H1 (cell line): ENCODE data around the gene TGFBI. TPM values are rescaled to one million over a fixed set of nuclear protein-coding genes. Genes with fewer than 3 reads are reported as not detected.

Source experiments
- CTCF ChIA-PET: fragments of 300-600 bp; sonication (Branson Sonifier 250); formaldehyde crosslinking; loops from one replicate; lab custom pipeline; 2021; ENCODE audit not compliant: partially characterized antibody; lab: Charles Lee
- POLR2A ChIA-PET: fragments of 300-600 bp; sonication (Branson Sonifier 250); formaldehyde crosslinking; loops from one replicate; lab custom pipeline; 2021; ENCODE audit warnings: inconsistent platforms; ENCODE audit not compliant: partially characterized antibody; lab: Charles Lee
- DNase-seq, 2 experiments: peaks; one replicate each; pipeline versions ENCODE4 v3.0.0 to v3.0.0-alpha.2; 2010 to 2022; ENCODE audit warnings: low spot score in 2 of 2, low read depth in 1 of 2, mixed read lengths in 1 of 2
- FAIRE-seq: peaks from 2 replicates; lab custom pipeline; 2011; peaks lifted over from hg19 to GRCh38; lab: Jason Lieb, UNC
- H2AFZ ChIP-seq: 2 replicates; pipeline ENCODE4 v1.8.1; 2012; ENCODE audit warnings: low read length, inconsistent platforms
- H2AK5ac ChIP-seq: 2 replicates; pipeline ENCODE4 v1.6.1; 2013; ENCODE audit warnings: low read depth, low read length
- H2BK120ac ChIP-seq: replicated peaks from 2 replicates; pipeline ENCODE3; 2013; ENCODE audit warnings: low read depth, low read length, inconsistent platforms
- H2BK12ac ChIP-seq: 2 replicates; pipeline ENCODE4 v1.6.1; 2013; ENCODE audit warnings: low read depth, low read length
- H2BK15ac ChIP-seq: 2 replicates; pipeline ENCODE4 v1.6.1; 2013; ENCODE audit warnings: low read length
- H2BK20ac ChIP-seq: 2 replicates; pipeline ENCODE4 v1.6.1; 2013; ENCODE audit warnings: low read length
- H2BK5ac ChIP-seq: 2 replicates; pipeline ENCODE4 v1.6.1; 2013; ENCODE audit warnings: low read depth, low read length
- H3K14ac ChIP-seq: 2 replicates; pipeline ENCODE4 v1.6.1; 2013; ENCODE audit warnings: inconsistent platforms; ENCODE audit not compliant: insufficient read length
- H3K18ac ChIP-seq: 2 replicates; pipeline ENCODE4 v1.6.1; 2013; ENCODE audit warnings: low read length; ENCODE audit errors: extremely low read depth
- H3K23ac ChIP-seq: 2 replicates; pipeline ENCODE4 v1.6.1; 2013; ENCODE audit warnings: inconsistent platforms; ENCODE audit not compliant: insufficient read length
- H3K23me2 ChIP-seq: 2 replicates; pipeline ENCODE4 v1.6.1; 2013; ENCODE audit warnings: low read depth, low read length
- H3K27ac ChIP-seq: 2 replicates; pipeline ENCODE4 v1.6.1; 2011; ENCODE audit warnings: low read depth, low read length, inconsistent platforms
- H3K27me3 ChIP-seq, 4 experiments: replicated peaks in 1 of 4; 1 replicate in 1 of 4; 2 replicates in 3 of 4; pipeline versions ENCODE4 v1.6.1 to v1.8.1; 2011 to 2013; ENCODE audit warnings: low read length in 3 of 4, mild to moderate bottlenecking in 3 of 4, inconsistent platforms in 2 of 4, mixed read lengths in 2 of 4, moderate library complexity in 1 of 4; ENCODE audit not compliant: control insufficient read depth in 3 of 4, insufficient read depth in 3 of 4; ENCODE audit errors: extremely low read depth in 1 of 4
- H3K36me3 ChIP-seq, 4 experiments: 2 replicates each; pipeline versions ENCODE4 v1.6.1 to v1.8.1; 2011 to 2013; ENCODE audit warnings: mild to moderate bottlenecking in 4 of 4, low read length in 3 of 4, moderate library complexity in 2 of 4, control low read depth in 1 of 4, inconsistent platforms in 1 of 4; ENCODE audit not compliant: insufficient read depth in 4 of 4, control insufficient read depth in 2 of 4
- H3K4ac ChIP-seq: replicated peaks from 2 replicates; pipeline ENCODE3; 2013; ENCODE audit warnings: low read length, low read depth, mixed read lengths, inconsistent platforms; ENCODE audit not compliant: insufficient read length
- H3K4me1 ChIP-seq, 4 experiments: replicated peaks in 1 of 4; 1 replicate in 1 of 4; 2 replicates in 3 of 4; pipeline versions ENCODE4 v1.6.1 to v1.8.1; 2011 to 2013; ENCODE audit warnings: low read length in 3 of 4, inconsistent platforms in 2 of 4, mixed read lengths in 1 of 4; ENCODE audit not compliant: insufficient read depth in 4 of 4, control insufficient read depth in 3 of 4
- H3K4me2 ChIP-seq, 2 experiments: 2 replicates each; pipeline versions ENCODE4 v1.6.1 to v1.8.1; 2011 to 2013; ENCODE audit warnings: low read depth in 2 of 2, low read length in 2 of 2, control low read depth in 1 of 2, inconsistent platforms in 1 of 2, mild to moderate bottlenecking in 1 of 2; ENCODE audit not compliant: insufficient read depth in 1 of 2
- H3K4me3 ChIP-seq, 4 experiments: fragments of 200-600, 300-600 bp in 1 of 4; sonication (generic), shearing (Covaris generic), sonication (Bioruptor Twin) in 1 of 4; 2 replicates each; pipeline versions ENCODE4 v1.5.1 to v1.8.1; 2011 to 2016; ENCODE audit warnings: low read length in 4 of 4, low read depth in 3 of 4, control low read depth in 2 of 4, inconsistent platforms in 2 of 4, mild to moderate bottlenecking in 2 of 4, mixed read lengths in 1 of 4, moderate library complexity in 1 of 4; ENCODE audit not compliant: insufficient read depth in 2 of 4; ENCODE audit errors: extremely low read depth in 1 of 4
- H3K56ac ChIP-seq: replicated peaks from 2 replicates; pipeline ENCODE3; 2013; ENCODE audit warnings: low read depth, mild to moderate bottlenecking, mixed read lengths, low read length, inconsistent platforms; ENCODE audit not compliant: insufficient read length
- H3K79me1 ChIP-seq: 2 replicates; pipeline ENCODE4 v1.6.1; 2013; ENCODE audit warnings: low read depth, low read length, control low read depth
- H3K79me2 ChIP-seq, 2 experiments: 2 replicates each; pipeline versions ENCODE4 v1.6.1 to v1.8.1; 2012 to 2013; ENCODE audit warnings: low read length in 2 of 2, mild to moderate bottlenecking in 2 of 2, inconsistent platforms in 1 of 2; ENCODE audit not compliant: insufficient read depth in 2 of 2, control insufficient read depth in 1 of 2
- H3K9ac ChIP-seq, 4 experiments: replicated peaks in 1 of 4; 1 replicate in 1 of 4; 2 replicates in 3 of 4; pipeline versions ENCODE4 v1.6.1 to v1.8.1; 2011 to 2013; ENCODE audit warnings: low read depth in 3 of 4, low read length in 3 of 4, control low read depth in 2 of 4, mild to moderate bottlenecking in 2 of 4, moderate library complexity in 2 of 4, inconsistent platforms in 1 of 4; ENCODE audit errors: extremely low read depth in 1 of 4
- H3K9me3 ChIP-seq, 2 experiments: 2 replicates each; pipeline versions ENCODE4 v1.6.1 to v1.8.1; 2012 to 2013; ENCODE audit warnings: mild to moderate bottlenecking in 2 of 2, moderate library complexity in 2 of 2, control low read depth in 1 of 2, inconsistent platforms in 1 of 2, low read depth in 1 of 2, low read length in 1 of 2, mixed read lengths in 1 of 2; ENCODE audit not compliant: insufficient read depth in 2 of 2
- H4K20me1 ChIP-seq, 2 experiments: replicated peaks in 1 of 2; 2 replicates each; pipeline versions ENCODE3 to v1.8.1; 2011 to 2013; ENCODE audit warnings: inconsistent platforms in 2 of 2, low read length in 2 of 2, mild to moderate bottlenecking in 1 of 2; ENCODE audit not compliant: insufficient read depth in 2 of 2, control insufficient read depth in 1 of 2
- H4K5ac ChIP-seq: 2 replicates; pipeline ENCODE4 v1.6.1; 2013; ENCODE audit warnings: low read length, low read depth, mixed read lengths, inconsistent platforms; ENCODE audit not compliant: insufficient read length
- H4K8ac ChIP-seq: 2 replicates; pipeline ENCODE4 v1.8.0; 2013; ENCODE audit warnings: mild to moderate bottlenecking, moderate library complexity, low read length, inconsistent platforms; ENCODE audit not compliant: insufficient read depth; ENCODE audit errors: extremely low read depth
- H4K91ac ChIP-seq: replicated peaks from 2 replicates; pipeline ENCODE3; 2013; ENCODE audit warnings: low read length, mixed read lengths, inconsistent platforms; ENCODE audit not compliant: insufficient read length
- RAD21 ChIP-seq, 2 experiments: IDR thresholded peaks in 1 of 2; conservative IDR thresholded peaks in 1 of 2; 2 replicates each; pipeline ENCODE4 v1.6.1; 2011; ENCODE audit warnings: low read depth in 2 of 2, low read length in 2 of 2, improper control_type of control experiment in 1 of 2, inconsistent platforms in 1 of 2, mild to moderate bottlenecking in 1 of 2, moderate library complexity in 1 of 2
- WGBS, 2 experiments: shearing (Covaris generic) in 1 of 2; methylation state at CpG; one replicate each; pipeline versions ENCODE4 v1.1.6 to v1.1.7; 2013 to 2015; ENCODE audit warnings: low lambda C conversion rate in 2 of 2, mixed read lengths in 2 of 2, inconsistent platforms in 1 of 2, low coverage in 1 of 2, missing lambda C conversion rate in 1 of 2; ENCODE audit not compliant: insufficient replicate concordance in 2 of 2, insufficient coverage in 1 of 2, insufficient read length in 1 of 2; ENCODE audit errors: extremely low coverage in 1 of 2, missing lambda C conversion rate in 1 of 2; 5-methylcytosine and 5-hydroxymethylcytosine counted together
- polyA plus RNA-seq, 7 experiments: library from polyadenylated mRNA; depleted of rRNA in 3 of 7; stranded (reverse) in 5 of 7; unstranded in 2 of 7; fragments of >200 nt in 5 of 7; fragments of 200-250 nt in 2 of 7; gene quantifications; 1 replicate in 5 of 7; 2 replicates in 1 of 7; 4 replicates in 1 of 7; pipeline versions ENCODE4 v1.2.1 to v1.2.3, GENCODE V29; 2011 to 2013; ENCODE audit warnings: missing spikeins in 2 of 7, mixed read lengths in 2 of 7
- total RNA-seq: library from RNA; stranded (reverse); fragmentation: NEBNext Ultra II Directional; extraction: Animal tissue kit (Norgen Biotek cat#: 25700); gene quantifications from 2 replicates; pipeline ENCODE4 v1.2.1, GENCODE V29; 2021
- TF ChIP-seq, protein P1 (sequence below), 3 experiments: IDR thresholded peaks; 1 replicate in 2 of 3; 2 replicates in 1 of 3; pipeline versions ENCODE4 v1.5.1 to v1.6.1; 2011; ENCODE audit warnings: low read length in 3 of 3, mild to moderate bottlenecking in 3 of 3, inconsistent platforms in 2 of 3, low read depth in 1 of 3, moderate library complexity in 1 of 3; ENCODE audit not compliant: insufficient read depth in 1 of 3; ENCODE audit errors: control extremely low read depth in 1 of 3
- TF ChIP-seq, protein P2 (sequence below): IDR thresholded peaks from 2 replicates; pipeline ENCODE4 v1.6.1; 2011; ENCODE audit warnings: low read depth, mild to moderate bottlenecking, low read length; ENCODE audit not compliant: insufficient read depth

The TGFBI gene
- total and polyA plus RNA-seq, 2 of the 8 experiments (the other 6 are each of a cell fraction or from before 2014, with no cell fraction given), result 6.0 to 8.5 TPM

GRCh38 chr5:136064510-136064909 lies 35.7 kb downstream of the TGFBI start:
- no peak overlapping the region for H3K4me2 ChIP-seq
- CTCF ChIA-PET, result interaction anchor here (1.0 to 8.2 kb wide), 12 partner anchors 8 to 176 kb away, joined by 3 to 98 read pairs (median 4); no protein-coding TSS in a partner anchor

More at GRCh38 chr5:136064510-136064909, 35.7 kb downstream of the TGFBI start:
- H2AFZ ChIP-seq, result no peak overlapping the region
- no peaks in the 10 kb centered on the region for H4K20me1 ChIP-seq
- H3K14ac ChIP-seq, result no peak overlapping the region
- 89% methylated on average over 4 of the region's 4 CpGs; no CpG with 5 or more reads in 1 of the 2 experiments for WGBS, 2 experiments
- H4K5ac ChIP-seq, result no peak overlapping the region
- no peak overlapping the region for H3K4ac ChIP-seq
- no peak overlapping the region for H3K27ac ChIP-seq
- no peak overlapping the region for H4K91ac ChIP-seq
- no peak overlapping the region for H2BK15ac ChIP-seq
- H3K36me3 ChIP-seq, result no peaks in the 10 kb centered on the region
- no peaks in the 10 kb centered on the region for H3K27me3 ChIP-seq
- H3K4me3 ChIP-seq, result no peak overlapping the region
- no peak overlapping the region for H2BK12ac ChIP-seq
- DNase-seq, result no peak
- peak; percentile 34 to 57; a peak in 3 of 4 replicates for TF ChIP-seq RAD21 (IDR thresholded peaks at IDR 0.05 in 1 of 2, conservative IDR thresholded peaks at IDR 0.05 in 1 of 2; ENCODE audit: low read depth in 2 of 2, low read length in 2 of 2)
- TF ChIP-seq, protein P1, sequence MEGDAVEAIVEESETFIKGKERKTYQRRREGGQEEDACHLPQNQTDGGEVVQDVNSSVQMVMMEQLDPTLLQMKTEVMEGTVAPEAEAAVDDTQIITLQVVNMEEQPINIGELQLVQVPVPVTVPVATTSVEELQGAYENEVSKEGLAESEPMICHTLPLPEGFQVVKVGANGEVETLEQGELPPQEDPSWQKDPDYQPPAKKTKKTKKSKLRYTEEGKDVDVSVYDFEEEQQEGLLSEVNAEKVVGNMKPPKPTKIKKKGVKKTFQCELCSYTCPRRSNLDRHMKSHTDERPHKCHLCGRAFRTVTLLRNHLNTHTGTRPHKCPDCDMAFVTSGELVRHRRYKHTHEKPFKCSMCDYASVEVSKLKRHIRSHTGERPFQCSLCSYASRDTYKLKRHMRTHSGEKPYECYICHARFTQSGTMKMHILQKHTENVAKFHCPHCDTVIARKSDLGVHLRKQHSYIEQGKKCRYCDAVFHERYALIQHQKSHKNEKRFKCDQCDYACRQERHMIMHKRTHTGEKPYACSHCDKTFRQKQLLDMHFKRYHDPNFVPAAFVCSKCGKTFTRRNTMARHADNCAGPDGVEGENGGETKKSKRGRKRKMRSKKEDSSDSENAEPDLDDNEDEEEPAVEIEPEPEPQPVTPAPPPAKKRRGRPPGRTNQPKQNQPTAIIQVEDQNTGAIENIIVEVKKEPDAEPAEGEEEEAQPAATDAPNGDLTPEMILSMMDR (IDR thresholded peaks at IDR 0.05; ENCODE audit: control extremely low read depth in 1 of 3, insufficient read depth in 1 of 3, low read depth in 1 of 3, low read length in 3 of 3), result peak; percentile 15 to 44 (median 30)
- TF ChIP-seq, protein P2, sequence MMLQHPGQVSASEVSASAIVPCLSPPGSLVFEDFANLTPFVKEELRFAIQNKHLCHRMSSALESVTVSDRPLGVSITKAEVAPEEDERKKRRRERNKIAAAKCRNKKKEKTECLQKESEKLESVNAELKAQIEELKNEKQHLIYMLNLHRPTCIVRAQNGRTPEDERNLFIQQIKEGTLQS, result no peak
- TF ChIP-seq, all 59 proteins: peak for 2
- Histone ChIP-seq H3K23me2 (no peaks in the 10 kb centered on the region), H3K79me1 (no peaks in the 10 kb centered on the region), H3K9me3 (no peaks in the 10 kb centered on the region), H3K18ac (no peak overlapping the region), H2BK5ac (no peak overlapping the region), H2BK20ac (no peak overlapping the region), H3K23ac (no peak overlapping the region), H2AK5ac (no peak overlapping the region), H3K4me1 (no peaks in the 10 kb centered on the region; a peak in 1 of 7 replicates), H4K8ac (no peak overlapping the region), H3K56ac (no peak overlapping the region), H3K79me2 (no peaks in the 10 kb centered on the region), H3K9ac (no peak overlapping the region), H2BK120ac (no peak overlapping the region)
- POLR2A ChIA-PET, result interaction anchor here (1.0 kb wide), 1 partner anchor 17 kb away, joined by 3 read pairs; no protein-coding TSS in a partner anchor
- FAIRE-seq, result no peak
